Neuron (in vitro differentiated cells): Measurements from ENCODE around the gene WNT10A.
"Not testable (repeated sequence)": the region's sequence is repeated elsewhere in the genome, so short reads cannot be mapped to it uniquely, and the experiment has no call there.

ENCODE experiments used
- H2AFZ ChIP-seq: one replicate; pipeline ENCODE4 v1.6.1; 2013; ENCODE audit warnings: low read depth, mild to moderate bottlenecking, inconsistent platforms, low read length, moderate library complexity
- H3K27me3 ChIP-seq: one replicate; pipeline ENCODE4 v1.6.1; 2013; ENCODE audit warnings: low read length; ENCODE audit not compliant: insufficient read depth
- H3K36me3 ChIP-seq: one replicate; pipeline ENCODE4 v1.6.1; 2013; ENCODE audit warnings: low read length; ENCODE audit not compliant: insufficient read depth
- H3K4me1 ChIP-seq: one replicate; pipeline ENCODE4 v1.6.1; 2013; ENCODE audit warnings: low read length; ENCODE audit not compliant: insufficient read depth
- H3K4me3 ChIP-seq: 2 replicates; pipeline ENCODE4 v1.5.1; 2013; ENCODE audit warnings: mild to moderate bottlenecking, low read length, moderate library complexity
- H3K9me3 ChIP-seq: one replicate; pipeline ENCODE4 v1.6.1; 2013; ENCODE audit warnings: low read length

Gene WNT10A

DNA sequence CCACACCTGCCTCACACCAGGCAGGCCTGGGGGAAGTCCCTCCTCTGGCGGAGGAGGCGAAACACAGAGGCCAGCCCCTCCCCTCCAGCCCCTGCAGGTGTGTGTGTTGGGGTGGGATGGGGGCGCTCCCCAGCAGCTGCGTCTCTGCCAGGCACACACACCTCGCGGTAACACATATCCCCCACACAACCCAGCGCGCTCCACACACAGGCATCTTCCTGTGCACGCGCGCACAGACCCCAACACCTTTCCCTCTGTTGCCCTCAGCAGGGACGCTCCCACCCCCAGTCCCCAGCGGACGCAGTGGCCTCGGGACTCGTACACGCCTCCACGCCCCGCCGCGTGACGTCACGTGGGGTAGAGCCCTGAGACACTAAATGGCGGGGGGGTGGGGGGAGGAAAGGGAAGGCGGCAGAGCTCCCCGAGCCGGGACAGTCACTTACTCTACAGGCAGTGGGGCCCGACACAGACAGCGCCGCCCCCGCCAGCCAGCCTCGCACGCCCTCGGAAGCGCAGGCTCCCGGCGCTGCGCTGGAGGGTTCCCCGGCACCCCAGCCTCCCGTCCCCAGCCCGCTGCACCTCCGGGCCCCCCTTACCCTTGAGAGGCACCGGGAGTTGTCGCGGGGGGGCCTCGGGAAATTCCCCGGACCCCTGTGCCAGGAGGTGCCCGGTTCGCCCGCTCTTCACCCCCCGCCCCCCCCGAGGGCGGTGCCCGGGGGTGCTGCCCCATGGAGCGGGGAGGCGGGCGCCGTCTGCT lies at the start of gene WNT10A:
TSS of gene WNT10A (plus strand) at position 751 of the 757 bp plus-strand sequence. CDS start 144 bp downstream, outside the sequence.
- H3K4me3 ChIP-seq, result no peak within 1 kb of the TSS

DNA sequence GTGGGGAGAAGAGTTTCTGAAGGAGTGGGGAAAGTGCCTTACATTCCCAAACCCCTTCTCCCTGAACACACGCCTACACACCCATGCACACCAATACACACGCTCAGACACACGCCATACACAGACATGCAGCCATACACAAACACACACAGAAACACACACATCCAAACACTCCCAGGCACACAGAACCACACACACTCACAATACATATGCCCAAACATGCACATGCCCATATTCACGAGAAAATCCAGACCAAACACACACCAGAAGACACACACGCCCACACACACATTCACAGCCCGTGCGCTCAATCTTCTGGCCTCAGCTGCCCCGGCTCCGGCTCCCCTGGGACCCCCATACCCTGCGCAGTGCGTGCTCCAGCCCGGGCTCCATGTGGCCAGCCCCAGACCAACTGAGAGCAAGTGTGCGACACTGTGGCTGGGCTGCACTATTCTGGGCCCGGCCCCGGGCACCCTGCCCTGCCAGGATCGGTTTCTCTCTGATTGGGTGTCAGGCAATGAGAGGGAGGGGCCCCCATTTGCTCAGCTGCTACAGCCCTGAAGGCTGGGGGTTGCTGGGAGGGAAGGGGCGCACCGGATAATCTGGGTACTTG lies 49.2 kb upstream of the WNT10A start, which contains the start of gene PRKAG3:
TSS of gene PRKAG3 (minus strand) at position 426 of the 613 bp plus-strand sequence.
- H3K36me3 ChIP-seq, result no peaks in the 10 kb centered on the region
- peaks cover 30% of the 10 kb centered on the region for H3K27me3 ChIP-seq
- H2AFZ ChIP-seq, result no peak within 1 kb of the TSS
- H3K4me1 ChIP-seq, result no peaks in the 10 kb centered on the region
- H3K9me3 ChIP-seq, result no peaks in the 10 kb centered on the region
- H3K4me3 ChIP-seq, result no peak within 1 kb of the TSS

More for the DNA sequence above, at the start of gene WNT10A:
- H3K9me3 ChIP-seq, result no peaks in the 10 kb centered on the region
- peaks cover 15% of the 10 kb centered on the region for H3K4me1 ChIP-seq
- no peak within 1 kb of the TSS for H2AFZ ChIP-seq
- H3K27me3 ChIP-seq, result peaks cover 88% of the 10 kb centered on the region
- H3K36me3 ChIP-seq, result no peaks in the 10 kb centered on the region

DNA sequence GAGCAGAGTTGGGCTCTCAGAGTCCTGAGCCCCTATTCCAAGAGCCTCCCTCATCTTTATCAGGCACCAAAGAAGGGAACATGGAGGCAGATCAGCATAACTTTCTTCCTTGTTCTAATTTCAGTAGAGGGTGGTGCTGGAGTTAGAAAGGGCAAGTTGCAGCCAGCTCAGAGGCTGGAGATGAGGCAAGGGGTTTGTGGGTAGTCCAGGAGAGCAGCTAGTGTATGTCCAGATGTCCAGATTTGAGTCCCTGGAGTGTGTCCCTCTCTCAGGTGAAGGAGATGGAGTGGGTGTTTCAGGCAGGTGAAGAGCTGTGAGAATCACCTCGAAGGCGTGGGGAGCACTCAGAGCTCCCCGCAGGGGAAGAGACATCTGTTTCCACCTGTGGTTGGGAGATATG lies 48.6 kb upstream of the WNT10A start:
- peaks cover 28% of the 10 kb centered on the region for H3K27me3 ChIP-seq
- no peaks in the 10 kb centered on the region for H3K4me1 ChIP-seq
- no peak overlapping the region for H2AFZ ChIP-seq
- H3K4me3 ChIP-seq, result no peak overlapping the region
- H3K9me3 ChIP-seq, result no peaks in the 10 kb centered on the region
- no peaks in the 10 kb centered on the region for H3K36me3 ChIP-seq

DNA sequence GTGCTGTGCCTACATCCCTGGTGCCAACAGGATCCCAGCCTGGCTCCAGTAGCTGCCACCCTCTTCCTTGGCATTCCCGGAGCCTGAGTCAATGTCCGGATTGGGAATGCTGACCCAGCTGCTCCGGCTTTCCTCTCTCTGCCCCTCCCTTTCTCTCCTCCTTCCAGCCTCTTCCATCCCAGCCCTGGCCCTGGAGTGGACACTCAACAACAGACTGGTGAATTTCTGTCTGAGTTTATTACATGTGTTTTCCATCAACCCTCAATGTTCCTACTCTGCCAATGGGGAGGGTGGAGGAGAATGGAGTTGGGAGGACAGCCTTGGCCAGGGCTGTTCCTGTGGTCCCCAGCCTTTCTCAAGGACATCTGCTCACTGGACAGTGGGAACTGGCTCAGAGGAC lies 48.1 kb upstream of the WNT10A start:
- Histone ChIP-seq H3K9me3 (no peaks in the 10 kb centered on the region), H3K36me3 (no peaks in the 10 kb centered on the region), H2AFZ (no peak overlapping the region), H3K27me3 (peaks cover 28% of the 10 kb centered on the region), H3K4me1 (no peaks in the 10 kb centered on the region), H3K4me3 (no peak overlapping the region)

DNA sequence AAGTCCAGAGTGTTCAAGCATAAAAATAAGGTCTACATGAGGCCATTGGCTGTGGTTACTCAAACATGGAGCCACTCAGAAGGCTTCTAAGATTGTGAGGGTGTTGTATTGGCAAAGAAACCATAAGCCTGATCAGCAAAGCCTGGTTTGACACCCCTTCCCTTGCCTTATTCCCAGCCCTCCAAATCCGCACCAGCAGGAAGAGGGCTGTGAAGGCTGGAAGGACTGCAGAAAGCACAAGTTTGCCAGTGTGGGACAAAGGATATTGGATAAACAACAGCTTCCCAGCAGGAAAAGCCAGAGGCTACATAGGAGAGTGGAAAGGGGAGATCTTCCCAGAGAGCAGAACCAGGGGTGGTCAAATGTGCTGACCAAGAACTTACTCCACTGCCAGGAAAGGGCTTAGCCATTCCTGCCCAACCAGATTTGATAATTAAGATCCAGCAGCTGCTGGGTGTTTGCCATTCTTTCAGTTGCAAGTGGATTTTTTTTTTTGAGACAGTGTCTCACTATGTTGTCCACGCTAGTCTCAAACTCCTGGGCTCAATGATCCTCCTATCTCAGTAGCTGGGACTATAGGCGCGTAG lies 47.5 kb upstream of the WNT10A start:
- no peaks in the 10 kb centered on the region for H3K9me3 ChIP-seq
- H3K4me3 ChIP-seq, result no peak overlapping the region
- no peak overlapping the region for H2AFZ ChIP-seq
- no peaks in the 10 kb centered on the region for H3K4me1 ChIP-seq
- peaks cover 24% of the 10 kb centered on the region for H3K27me3 ChIP-seq
- H3K36me3 ChIP-seq, result no peaks in the 10 kb centered on the region

DNA sequence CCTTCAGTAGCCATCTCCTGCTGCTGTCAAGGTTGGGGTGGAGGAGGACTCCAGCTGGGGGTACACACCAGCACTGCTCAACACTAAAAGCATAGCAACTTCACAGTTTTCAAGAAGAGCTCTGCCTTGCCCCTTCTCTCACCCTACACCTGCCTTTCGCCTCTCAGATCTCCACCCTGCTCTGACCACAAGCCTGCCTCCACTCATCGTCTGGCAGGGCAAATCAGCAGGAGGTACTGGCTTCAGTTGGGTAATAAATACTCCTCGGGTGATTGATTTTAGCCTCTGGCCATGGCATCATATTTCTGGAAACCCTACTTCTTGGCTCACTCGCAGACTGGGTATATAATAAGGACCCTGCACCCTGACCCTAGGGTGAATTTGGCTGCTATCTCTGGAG lies 46.0 kb upstream of the WNT10A start:
- Histone ChIP-seq H3K36me3 (no peaks in the 10 kb centered on the region), H2AFZ (no peak overlapping the region), H3K27me3 (peaks cover 21% of the 10 kb centered on the region), H3K4me1 (no peaks in the 10 kb centered on the region), H3K9me3 (no peaks in the 10 kb centered on the region), H3K4me3 (no peak overlapping the region)

DNA sequence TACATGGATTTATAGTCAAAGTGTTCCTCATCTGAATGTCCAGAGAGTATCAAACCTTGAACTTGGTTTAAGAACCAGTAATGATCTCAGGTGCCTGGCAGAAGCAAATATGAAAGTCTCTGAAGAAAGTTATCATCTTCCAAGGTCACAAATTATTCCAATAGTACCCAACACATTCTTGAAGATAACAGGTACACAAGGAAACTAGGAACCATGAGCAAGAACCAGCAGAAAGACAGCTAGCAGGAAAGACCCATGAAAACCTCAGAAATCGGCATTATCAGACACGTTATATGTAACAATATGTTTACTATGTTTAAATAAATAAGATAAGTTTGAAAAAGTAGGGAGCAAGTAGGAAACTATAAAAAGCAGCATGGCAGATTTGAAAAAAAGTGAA lies 43.2 kb upstream of the WNT10A start:
- H3K36me3 ChIP-seq, result no peaks in the 10 kb centered on the region
- no peak overlapping the region for H2AFZ ChIP-seq
- H3K4me3 ChIP-seq, result no peak overlapping the region
- no peaks in the 10 kb centered on the region for H3K4me1 ChIP-seq
- H3K9me3 ChIP-seq, result no peaks in the 10 kb centered on the region
- peaks cover 16% of the 10 kb centered on the region for H3K27me3 ChIP-seq

DNA sequence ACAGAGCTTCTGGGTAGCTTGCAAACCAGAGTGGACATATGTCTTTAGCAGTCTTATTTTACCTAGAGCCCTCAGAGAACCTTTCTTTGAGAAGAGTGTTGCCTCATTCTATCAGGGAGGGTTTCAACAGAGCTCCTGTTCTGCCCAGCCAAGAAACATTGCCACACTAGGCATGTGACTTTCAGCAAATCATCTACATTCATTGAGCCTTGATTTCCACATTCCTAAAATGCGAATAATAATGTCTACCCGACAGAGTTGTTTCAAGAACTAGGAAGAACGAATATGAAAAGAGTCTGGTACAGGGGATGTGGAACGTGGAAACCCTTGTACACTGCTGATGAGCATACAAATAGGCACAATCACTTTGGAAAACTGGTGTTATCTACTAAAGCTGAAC lies 41.2 kb upstream of the WNT10A start:
- Histone ChIP-seq H2AFZ (no peak overlapping the region), H3K4me3 (no peak overlapping the region), H3K27me3 (peaks cover 4% of the 10 kb centered on the region), H3K4me1 (no peaks in the 10 kb centered on the region), H3K9me3 (no peaks in the 10 kb centered on the region), H3K36me3 (no peaks in the 10 kb centered on the region)

DNA sequence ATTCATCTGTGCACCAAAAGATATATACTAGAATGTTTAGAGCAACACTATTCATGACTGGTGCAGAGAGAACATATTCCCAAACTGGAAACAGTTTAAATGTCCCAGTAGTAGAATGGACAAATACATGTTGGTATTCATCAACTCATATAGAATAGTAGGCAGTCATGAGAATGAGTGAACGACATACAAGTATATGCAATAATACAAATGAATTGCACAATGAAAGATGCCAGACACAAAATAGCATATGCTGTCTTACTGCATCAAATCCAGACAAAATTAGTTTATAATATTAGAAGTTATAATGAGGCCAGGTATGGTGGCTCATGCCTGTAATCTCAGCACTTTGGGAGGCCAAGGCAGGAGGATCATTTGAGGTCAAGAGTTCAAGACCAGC lies 40.8 kb upstream of the WNT10A start:
- no peaks in the 10 kb centered on the region for H3K4me1 ChIP-seq
- no peaks in the 10 kb centered on the region for H3K9me3 ChIP-seq
- H3K4me3 ChIP-seq, result no peak overlapping the region

DNA sequence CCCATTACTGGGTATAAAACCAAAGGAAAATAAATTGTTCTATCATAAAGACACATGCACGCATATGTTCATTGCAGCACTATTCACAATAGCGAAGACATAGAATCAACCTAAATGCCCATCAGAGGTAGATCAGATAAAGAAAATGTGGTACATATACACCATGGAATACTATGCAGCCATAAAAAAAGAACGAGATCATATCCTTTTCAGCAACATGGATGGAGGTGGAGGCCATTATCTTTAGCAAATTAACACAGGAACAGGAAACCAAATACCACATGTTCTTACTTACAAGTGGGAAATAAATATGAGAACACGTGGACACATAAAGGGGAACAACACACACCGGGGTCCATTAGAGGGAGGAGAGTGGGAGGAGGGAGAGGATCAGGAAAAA lies 36.3 kb upstream of the WNT10A start:
- H3K27me3 ChIP-seq, H3K4me3 ChIP-seq, H3K36me3 ChIP-seq, H3K9me3 ChIP-seq, H3K4me1 ChIP-seq, H2AFZ ChIP-seq: not testable (repeated sequence)

More for the DNA sequence above, 40.8 kb upstream of the WNT10A start:
- no peaks in the 10 kb centered on the region for H3K36me3 ChIP-seq
- H2AFZ ChIP-seq, result no peak overlapping the region
- no peaks in the 10 kb centered on the region for H3K27me3 ChIP-seq

DNA sequence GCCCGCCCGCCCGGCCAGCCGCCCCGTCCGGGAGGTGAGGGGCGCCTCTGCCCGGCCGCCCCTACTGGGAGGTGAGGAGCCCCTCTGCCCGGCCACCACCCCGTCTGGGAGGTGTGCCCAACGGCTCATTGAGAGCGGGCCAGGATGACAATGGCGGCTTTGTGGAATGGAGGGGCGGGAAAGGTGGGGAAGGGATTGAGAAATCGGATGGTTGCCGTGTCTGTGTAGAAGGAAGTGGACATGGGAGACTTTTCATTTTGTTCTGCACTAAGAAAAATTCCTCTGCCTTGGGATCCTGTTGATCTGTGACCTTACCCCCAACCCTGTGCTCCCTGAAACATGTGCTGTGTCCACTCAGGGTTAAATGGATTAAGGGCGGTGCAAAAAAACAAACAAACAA lies 33.7 kb upstream of the WNT10A start:
- not testable (repeated sequence) for H2AFZ ChIP-seq, H3K36me3 ChIP-seq, H3K4me3 ChIP-seq, H3K27me3 ChIP-seq, H3K9me3 ChIP-seq, H3K4me1 ChIP-seq

DNA sequence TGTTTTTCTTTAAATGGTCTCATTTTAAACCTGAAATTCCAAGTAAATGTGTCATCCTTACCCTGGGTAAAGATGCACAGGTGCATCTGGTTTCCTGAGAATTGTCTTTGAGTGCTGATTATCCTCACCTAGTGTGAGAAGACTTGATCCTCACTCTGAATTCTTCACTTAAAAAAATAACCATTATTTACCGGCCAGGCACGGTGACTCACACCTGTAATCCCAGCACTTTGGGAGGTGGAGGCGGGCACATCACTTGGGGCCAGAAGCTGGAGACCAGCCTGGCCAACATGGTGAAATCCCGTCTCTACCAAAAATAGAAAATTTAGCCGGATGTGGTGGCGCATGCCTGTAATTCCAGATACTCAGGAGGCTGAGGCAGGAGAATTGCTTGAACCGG lies 30.9 kb upstream of the WNT10A start:
- no peaks in the 10 kb centered on the region for H3K36me3 ChIP-seq
- H3K4me3 ChIP-seq, result no peak overlapping the region
- peaks cover 18% of the 10 kb centered on the region for H3K27me3 ChIP-seq

DNA sequence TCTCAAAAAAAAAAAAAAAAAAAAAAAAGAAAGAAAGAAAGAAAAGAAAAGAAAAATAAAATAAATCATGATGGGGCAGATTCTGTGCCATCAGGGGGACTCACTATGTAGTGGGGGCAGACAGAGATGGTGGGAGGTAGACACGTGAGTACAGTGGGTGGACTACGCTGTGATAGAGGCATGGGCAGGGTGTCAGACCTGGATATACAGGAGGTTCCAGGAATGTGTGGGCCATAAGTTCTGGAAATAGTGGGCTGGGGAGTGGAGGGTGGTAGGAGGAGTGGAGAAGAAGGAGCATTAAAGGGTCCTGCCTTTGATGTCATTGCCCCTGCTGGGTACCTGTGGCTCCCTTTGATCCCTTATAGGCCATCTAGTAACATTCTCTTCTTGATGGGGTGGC lies 29.9 kb upstream of the WNT10A start:
- no peak overlapping the region for H3K4me3 ChIP-seq
- H3K27me3 ChIP-seq, result peaks cover 29% of the 10 kb centered on the region
- no peaks in the 10 kb centered on the region for H3K9me3 ChIP-seq
- H2AFZ ChIP-seq, result no peak overlapping the region
- H3K4me1 ChIP-seq, result no peaks in the 10 kb centered on the region
- H3K36me3 ChIP-seq, result no peaks in the 10 kb centered on the region

More for the DNA sequence above, 30.9 kb upstream of the WNT10A start:
- H3K9me3 ChIP-seq, result no peaks in the 10 kb centered on the region
- H2AFZ ChIP-seq, result no peak overlapping the region
- H3K4me1 ChIP-seq, result no peaks in the 10 kb centered on the region
